AG10803 (cell line): ENCODE data around the gene TMEM209.
"Not testable (repeated sequence)": the region's sequence is repeated elsewhere in the genome, so short reads cannot be mapped to it uniquely, and the experiment has no call there.

Source experiments
- DNase-seq: peaks from one replicate; pipeline ENCODE4 v3.0.0; 2010; ENCODE audit warnings: low read depth
- H3K4me3 ChIP-seq: 2 replicates; pipeline ENCODE4 v1.5.1; 2011; ENCODE audit warnings: mild to moderate bottlenecking, low read length, control low read depth
- CTCF ChIP-seq: conservative IDR thresholded peaks from 2 replicates; pipeline ENCODE4 v1.5.1; 2011; ENCODE audit warnings: mild to moderate bottlenecking, low read length, control low read depth, inconsistent platforms

Gene TMEM209

GRCh38 chr7:130127821-130128317, 77.3 kb downstream of the TMEM209 start:
- no peak for TF ChIP-seq CTCF
- DNase-seq = peak; percentile 42
- no peak overlapping the region for H3K4me3 ChIP-seq

GRCh38 chr7:130127404-130127803, 77.8 kb downstream of the TMEM209 start:
- H3K4me3 ChIP-seq = no peak overlapping the region
- TF ChIP-seq CTCF = no peak
- peak; percentile 9 for DNase-seq

GRCh38 chr7:130126840-130127239, 78.4 kb downstream of the TMEM209 start:
- DNase-seq, H3K4me3 ChIP-seq: not testable (repeated sequence)

- no peak for TF ChIP-seq CTCF
- no peak for DNase-seq
- no peak overlapping the region for H3K4me3 ChIP-seq
Observed at GRCh38 chr7:130124711-130125110, 80.5 kb downstream of the TMEM209 start.

- no peak for DNase-seq
- TF ChIP-seq CTCF = no peak
- H3K4me3 ChIP-seq = no peak overlapping the region
Observed at GRCh38 chr7:130123501-130123900, 81.7 kb downstream of the TMEM209 start.

- no peak for TF ChIP-seq CTCF
- no peak overlapping the region for H3K4me3 ChIP-seq
- no peak for DNase-seq
Observed at GRCh38 chr7:130118801-130119200, 86.4 kb downstream of the TMEM209 start.

GRCh38 chr7:130118294-130118693, 86.9 kb downstream of the TMEM209 start:
- no peak overlapping the region for H3K4me3 ChIP-seq
- DNase-seq = no peak
- no peak for TF ChIP-seq CTCF

GRCh38 chr7:130114776-130115175, 90.4 kb downstream of the TMEM209 start:
- H3K4me3 ChIP-seq = no peak overlapping the region
- no peak for TF ChIP-seq CTCF
- DNase-seq = no peak
